ENCODE measurements around the gene ENPEP. TPM values are rescaled to one million over a fixed set of nuclear protein-coding genes. Genes with fewer than 3 reads are reported as not detected.
"Not testable (repeated sequence)": the region's sequence is repeated elsewhere in the genome, so short reads cannot be mapped to it uniquely, and the experiment has no call there.

Gene ENPEP
- total RNA-seq (2014; rRNA removed): 0.13 and 0.17 TPM in 2 replicates
- 0.22 TPM for polyA plus RNA-seq (2012)

DNA sequence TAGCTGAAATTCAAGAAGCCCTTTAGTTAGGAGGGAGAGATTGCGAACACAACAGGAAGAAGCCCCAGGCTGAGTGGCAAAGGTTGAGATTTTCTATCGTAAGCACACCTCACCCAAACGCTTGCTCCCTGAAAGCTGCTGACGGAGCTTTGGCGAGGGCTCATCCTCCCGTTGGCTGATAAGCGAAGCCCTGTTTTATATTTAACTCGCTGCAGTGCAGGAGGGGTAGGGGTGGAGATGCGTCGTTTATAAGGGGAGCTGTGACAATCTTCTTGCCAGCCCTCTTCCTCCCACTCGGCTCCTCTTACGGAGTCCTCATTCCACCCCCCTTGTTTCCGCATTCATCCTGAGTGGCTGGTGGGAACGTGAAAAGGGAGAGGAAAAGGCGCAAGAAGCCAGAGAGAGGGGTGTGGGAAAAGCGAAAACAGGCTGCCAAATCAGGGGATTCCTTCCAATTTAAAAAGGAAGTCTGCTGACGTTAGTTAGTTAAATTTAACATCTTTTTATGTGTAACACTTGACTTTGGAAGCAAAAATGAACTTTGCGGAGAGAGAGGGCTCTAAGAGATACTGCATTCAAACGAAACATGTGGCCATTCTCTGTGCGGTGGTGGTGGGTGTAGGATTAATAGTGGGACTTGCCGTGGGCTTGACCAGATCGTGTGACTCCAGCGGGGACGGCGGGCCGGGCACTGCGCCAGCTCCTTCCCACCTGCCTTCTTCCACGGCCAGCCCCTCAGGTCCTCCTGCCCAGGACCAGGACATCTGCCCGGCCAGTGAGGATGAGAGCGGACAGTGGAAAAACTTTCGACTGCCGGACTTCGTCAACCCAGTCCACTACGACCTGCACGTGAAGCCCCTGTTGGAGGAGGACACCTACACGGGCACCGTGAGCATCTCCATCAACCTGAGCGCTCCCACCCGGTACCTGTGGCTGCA lies at the start of gene ENPEP:
Gene ENPEP, plus strand, starts transcription at position 275 of the 938 bp plus-strand sequence. Its CDS starts 260 bp downstream, at position 535.
- DNase-seq (ENCODE audit: low read depth): no peak

DNA sequence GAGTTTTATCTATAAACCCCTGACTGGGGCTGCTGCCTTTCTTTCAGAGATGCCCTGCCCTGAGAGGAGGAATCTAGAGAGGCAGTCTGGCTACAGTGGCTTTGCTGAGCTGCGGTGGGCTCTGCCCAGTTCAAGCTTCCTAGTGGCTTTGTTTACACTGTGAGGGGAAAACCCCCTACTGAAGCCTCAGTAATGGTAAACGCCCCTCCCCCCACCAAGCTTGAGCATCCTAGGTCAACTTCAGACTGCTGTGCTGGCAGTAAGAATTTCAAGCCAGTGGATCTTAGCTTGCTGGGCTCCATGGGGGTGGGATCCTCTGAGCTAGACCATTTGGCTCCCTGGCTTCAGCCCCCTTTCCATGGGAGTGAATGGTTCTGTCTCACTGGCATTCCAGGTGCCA lies 44.1 kb upstream of the ENPEP start:
- DNase-seq (ENCODE audit: low read depth): not testable (repeated sequence)

DNA sequence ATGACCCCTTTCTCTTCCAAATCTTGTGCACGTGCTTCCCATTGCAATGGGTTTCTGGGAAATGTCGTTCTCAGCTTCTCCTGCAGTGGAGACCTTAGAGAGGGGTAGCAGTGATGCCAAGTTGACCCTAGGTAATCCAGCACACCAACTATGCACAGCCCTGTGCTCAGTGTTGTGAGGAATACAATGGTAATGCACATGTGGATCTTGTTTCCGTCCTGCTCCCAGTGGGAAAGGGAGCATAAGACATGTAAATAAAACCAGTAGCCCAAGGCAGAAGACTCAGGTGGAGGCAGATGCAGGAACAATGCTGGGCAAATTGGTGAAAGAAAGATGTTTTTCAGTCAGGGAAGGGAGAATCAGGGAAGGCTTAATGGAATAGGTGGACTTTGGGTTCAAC lies 38.7 kb upstream of the ENPEP start:
- DNase-seq (ENCODE audit: low read depth): not testable (repeated sequence)

- DNase-seq (ENCODE audit: low read depth): not testable (repeated sequence)
Measured at GRCh38 chr4:110439209-110439608, 36.7 kb upstream of the ENPEP start.

GRCh38 chr4:110442309-110442708 lies 33.6 kb upstream of the ENPEP start:
- DNase-seq (ENCODE audit: low read depth): no peak

GRCh38 chr4:110442788-110443187 lies 33.2 kb upstream of the ENPEP start:
- DNase-seq (ENCODE audit: low read depth): no peak

- DNase-seq (ENCODE audit: low read depth): no peak
Measured at GRCh38 chr4:110449947-110450346, 26.0 kb upstream of the ENPEP start.

DNA sequence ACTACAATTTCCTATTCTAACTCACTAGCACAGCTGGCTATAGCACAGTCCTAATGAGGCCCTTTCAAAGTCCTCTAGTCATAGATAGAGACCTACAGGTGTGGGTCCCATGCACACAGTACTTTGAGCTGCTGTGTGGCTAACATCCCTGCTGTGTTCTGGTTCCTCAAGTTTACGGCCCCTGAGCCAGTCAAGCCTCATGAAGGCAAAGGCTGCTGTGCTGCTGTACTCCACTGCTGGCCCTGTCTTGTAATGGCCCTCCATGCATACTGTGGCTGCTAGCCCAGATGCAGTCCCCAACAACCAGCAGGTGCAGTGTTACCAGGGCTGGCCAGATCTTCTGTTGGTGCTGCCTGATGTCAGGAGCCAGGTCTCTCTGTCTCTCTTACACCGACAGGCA lies 23.4 kb upstream of the ENPEP start:
- DNase-seq (ENCODE audit: low read depth): no peak

GRCh38 chr4:110454441-110454840 lies 21.5 kb upstream of the ENPEP start:
- no peak for DNase-seq (ENCODE audit: low read depth)

- no peak for DNase-seq (ENCODE audit: low read depth)
Measured at GRCh38 chr4:110458494-110459266, 17.3 kb upstream of the ENPEP start.

DNA sequence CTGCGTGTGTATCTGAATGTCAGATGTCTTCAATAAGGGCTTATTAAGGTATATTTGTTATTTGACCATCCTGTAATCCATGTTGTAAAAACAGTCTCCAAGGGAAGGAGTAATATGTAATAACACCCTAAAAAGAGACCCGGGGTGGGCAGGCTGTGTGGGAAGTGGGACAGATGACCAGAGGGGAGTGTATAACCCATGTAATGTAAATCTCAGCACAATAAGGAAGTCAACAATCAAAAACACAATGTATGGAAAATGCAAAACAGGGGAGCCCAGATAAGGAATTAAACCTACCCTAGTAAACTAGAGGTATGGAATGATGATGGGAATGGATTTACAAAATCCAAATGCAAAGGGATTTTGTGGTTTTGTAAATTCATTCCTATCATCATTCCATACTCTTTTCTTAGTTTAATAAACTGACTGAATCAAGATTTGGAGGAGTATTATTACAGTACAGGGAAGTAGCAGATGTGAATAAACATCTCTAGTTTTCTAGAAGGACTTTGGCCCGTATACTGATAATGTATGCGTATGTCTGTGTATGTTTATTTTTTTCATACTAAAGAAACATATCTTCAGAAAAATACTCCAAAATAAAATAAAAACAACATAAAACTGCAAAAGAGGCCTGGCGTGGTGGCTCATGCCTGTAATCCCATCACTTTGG lies 15.7 kb upstream of the ENPEP start:
- DNase-seq (ENCODE audit: low read depth): no peak

DNA sequence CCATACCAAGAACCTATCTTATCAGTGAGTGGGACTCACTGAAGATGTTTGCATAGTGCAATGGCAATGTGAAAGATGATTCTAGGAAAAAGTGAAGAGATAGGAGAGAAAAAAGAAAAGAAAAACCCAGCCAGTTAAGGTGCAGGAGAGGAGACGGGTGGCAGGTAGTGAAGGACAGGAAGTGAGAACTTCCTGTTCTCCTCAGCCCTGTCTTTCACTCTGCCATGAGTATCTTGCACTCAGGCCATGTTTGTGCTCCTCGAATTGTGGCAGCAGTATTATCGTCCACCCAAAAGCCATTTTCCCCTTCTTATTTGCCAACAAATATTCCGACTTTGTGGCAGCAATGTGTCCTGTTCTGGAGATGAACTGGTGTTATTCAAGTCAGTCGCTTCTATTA lies 8.6 kb upstream of the ENPEP start:
- no peak for DNase-seq (ENCODE audit: low read depth)

GRCh38 chr4:110472583-110473329 lies 3.2 kb upstream of the ENPEP start:
- no peak for DNase-seq (ENCODE audit: low read depth)

DNA sequence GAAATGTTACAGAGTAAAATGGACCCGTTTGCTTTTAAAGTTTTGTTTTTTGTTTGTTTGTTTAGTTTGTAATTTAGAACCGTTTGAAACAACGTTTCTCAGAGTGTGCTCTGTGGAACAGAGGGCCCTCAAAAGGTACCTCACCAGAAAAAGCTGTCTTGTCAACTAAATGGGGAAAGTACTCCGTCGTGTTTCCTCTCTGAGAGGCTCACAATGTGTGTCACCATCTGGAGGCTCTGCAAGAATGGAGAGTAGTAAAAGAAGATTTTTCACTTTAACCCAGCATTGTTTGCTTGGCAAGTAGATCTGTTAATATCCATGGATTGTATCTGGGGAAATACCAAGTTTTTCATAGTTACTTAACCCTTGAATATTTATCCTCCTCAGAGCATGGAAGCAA lies 1.5 kb upstream of the ENPEP start:
- no peak for DNase-seq (ENCODE audit: low read depth)

- DNase-seq (ENCODE audit: low read depth): not testable (repeated sequence)
Measured at GRCh38 chr4:110475080-110475479, 875 bp upstream of the ENPEP start.

- no peak for DNase-seq (ENCODE audit: low read depth)
Measured at GRCh38 chr4:110477836-110478235, 1.9 kb downstream of the ENPEP start.

DNA sequence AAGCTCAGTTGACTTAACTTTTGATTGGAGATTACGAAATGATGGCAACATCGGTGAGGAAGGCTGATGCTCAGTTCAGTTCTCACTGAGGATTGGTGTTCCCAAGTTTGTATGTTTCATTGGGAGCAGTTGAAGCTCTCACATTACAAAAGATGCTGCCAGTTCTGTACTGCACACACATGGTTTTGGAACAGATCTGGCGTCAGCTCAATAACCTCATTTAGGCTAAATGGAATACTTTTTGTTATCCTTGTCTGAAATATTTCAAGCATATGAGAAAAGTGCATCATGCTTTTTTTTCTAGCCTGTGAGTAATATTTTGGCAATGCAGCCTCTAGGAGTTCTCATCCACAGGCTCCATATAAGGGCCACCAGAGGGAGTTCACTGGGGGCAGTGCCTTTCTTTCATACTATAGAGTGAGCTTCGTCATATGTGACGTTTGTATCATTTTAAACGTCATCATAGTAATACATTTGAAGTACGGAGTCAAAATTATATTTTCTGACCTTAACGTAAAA lies 4.1 kb downstream of the ENPEP start:
- DNase-seq (ENCODE audit: low read depth): peak; percentile 91

DNA sequence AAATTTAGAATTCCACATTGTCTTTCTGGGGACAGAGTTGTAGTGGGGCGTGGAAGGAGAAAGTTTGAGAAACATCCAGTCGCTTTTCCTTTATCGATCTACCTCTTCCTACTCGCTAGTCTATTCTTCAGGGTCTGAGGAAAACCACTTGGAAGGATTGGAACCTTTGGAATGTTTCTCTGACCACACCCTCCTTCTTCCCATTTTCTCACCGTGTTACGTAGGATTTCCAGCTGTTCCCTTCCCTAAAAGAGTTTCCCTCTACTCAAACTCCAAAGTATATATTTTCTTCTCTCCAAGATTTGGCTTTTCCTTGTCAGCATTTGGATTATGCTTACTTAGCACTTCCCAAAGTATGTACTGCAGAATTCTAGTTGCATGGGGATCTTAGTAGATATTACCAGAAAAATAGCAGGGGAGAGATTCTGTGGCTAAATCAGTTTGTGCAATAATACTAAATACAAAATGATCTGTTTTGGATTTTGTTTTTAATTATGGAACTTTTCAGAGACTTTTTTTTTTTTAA lies 4.9 kb downstream of the ENPEP start:
- peak; percentile 37 for DNase-seq (ENCODE audit: low read depth)

- DNase-seq (ENCODE audit: low read depth): peak; percentile 34
Measured at GRCh38 chr4:110483516-110483915, 7.6 kb downstream of the ENPEP start.

- DNase-seq (ENCODE audit: low read depth): no peak
Measured at GRCh38 chr4:110484029-110484428, 8.1 kb downstream of the ENPEP start.

DNA sequence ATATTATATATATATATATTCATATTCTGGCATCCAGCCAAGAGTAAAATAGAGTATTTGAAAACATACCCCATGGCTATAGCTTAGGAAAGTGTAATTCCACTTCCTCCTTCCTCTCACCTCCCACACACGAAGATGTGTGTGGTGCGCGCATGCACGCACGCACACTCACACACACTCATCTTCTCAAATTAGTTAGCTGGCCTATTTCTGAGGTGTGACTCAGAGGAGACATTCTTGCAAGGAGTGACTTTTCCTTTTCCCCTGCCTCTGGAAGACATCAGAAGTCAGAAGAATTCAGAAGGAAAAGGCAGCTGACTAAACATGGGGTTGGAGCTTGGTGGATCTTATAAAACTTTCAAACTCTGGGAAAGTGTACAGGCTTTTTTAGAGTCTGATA lies 8.8 kb downstream of the ENPEP start:
- peak; percentile 96 for DNase-seq (ENCODE audit: low read depth)

Measured in LHCN-M2 (cell line).